Measurements from ENCODE around the gene MIER2.

MIER2 gene

DNA sequence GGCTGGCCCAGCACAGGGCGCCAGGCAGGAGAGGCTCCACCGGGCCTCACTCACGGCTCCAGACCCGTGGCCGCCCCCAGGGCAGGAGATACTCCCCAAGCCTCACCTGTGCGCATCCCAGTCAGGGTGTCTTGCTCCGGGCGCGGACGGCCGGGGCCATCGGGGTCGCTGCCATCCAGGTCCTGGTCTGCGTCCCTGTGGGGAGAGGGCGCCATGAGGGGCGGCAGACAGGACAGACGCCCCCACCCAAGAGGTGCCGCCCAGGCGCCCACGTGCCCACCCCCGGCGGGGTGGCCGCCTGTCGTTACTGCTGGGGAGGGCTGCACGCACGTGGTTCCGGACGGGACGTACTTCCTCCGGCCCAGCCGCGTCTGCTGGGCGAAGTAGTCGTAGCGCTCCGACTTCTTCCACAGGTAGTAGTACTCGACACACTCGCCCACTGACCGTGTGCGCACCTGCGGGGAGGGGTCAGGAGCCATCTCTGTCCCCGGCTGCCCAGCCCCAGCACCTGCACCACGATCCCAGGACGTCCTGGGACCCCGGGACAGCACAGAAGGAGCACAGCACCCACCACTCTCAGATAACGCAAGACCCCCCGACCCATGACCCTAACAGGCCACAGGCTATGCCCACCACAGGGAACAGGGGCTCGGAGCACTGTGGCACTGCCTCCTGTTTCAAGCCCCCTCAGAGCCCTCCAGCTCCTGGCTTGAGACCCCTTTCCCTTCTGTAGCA, 36.0 kb downstream of the MIER2 start:
- H3K4me3 ChIP-seq (ENCODE audit: low read length): no peak overlapping the region
- no peak overlapping the region for H3K27ac ChIP-seq (ENCODE audit: low read depth, low read length)
- H3K4me1 ChIP-seq (ENCODE audit: control insufficient read depth, low read length): no peaks in the 10 kb centered on the region
- no peak overlapping the region for H3K4me2 ChIP-seq (ENCODE audit: low read length)
- H3K79me2 ChIP-seq (ENCODE audit: control insufficient read depth, low read length): 0 out of 2 replicates have a peak, but pooled peaks cover 2% of the 10 kb centered on the region
- H3K36me3 ChIP-seq (ENCODE audit: control insufficient read depth, low read length): peaks cover 32% of the 10 kb centered on the region
- no peak for TF ChIP-seq EZH2phosphoT487 (IDR thresholded peaks at IDR 0.05; ENCODE audit: borderline replicate concordance, low read length)
- TF ChIP-seq, protein P1, sequence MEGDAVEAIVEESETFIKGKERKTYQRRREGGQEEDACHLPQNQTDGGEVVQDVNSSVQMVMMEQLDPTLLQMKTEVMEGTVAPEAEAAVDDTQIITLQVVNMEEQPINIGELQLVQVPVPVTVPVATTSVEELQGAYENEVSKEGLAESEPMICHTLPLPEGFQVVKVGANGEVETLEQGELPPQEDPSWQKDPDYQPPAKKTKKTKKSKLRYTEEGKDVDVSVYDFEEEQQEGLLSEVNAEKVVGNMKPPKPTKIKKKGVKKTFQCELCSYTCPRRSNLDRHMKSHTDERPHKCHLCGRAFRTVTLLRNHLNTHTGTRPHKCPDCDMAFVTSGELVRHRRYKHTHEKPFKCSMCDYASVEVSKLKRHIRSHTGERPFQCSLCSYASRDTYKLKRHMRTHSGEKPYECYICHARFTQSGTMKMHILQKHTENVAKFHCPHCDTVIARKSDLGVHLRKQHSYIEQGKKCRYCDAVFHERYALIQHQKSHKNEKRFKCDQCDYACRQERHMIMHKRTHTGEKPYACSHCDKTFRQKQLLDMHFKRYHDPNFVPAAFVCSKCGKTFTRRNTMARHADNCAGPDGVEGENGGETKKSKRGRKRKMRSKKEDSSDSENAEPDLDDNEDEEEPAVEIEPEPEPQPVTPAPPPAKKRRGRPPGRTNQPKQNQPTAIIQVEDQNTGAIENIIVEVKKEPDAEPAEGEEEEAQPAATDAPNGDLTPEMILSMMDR (IDR thresholded peaks at IDR 0.05; ENCODE audit: low read depth, low read length, poor library complexity, severe bottlenecking): no peak
- H3K9me3 ChIP-seq (ENCODE audit: control insufficient read depth, insufficient read depth, low read length): no peaks in the 10 kb centered on the region
- no peaks in the 10 kb centered on the region for H4K20me1 ChIP-seq (ENCODE audit: control insufficient read depth, insufficient read depth, low read depth, low read length)
- no peaks in the 10 kb centered on the region for H3K27me3 ChIP-seq (ENCODE audit: control insufficient read depth, low read length)
- H3K9me2 ChIP-seq (replicated peaks; ENCODE audit: control insufficient read depth, low read length): no peaks in the 10 kb centered on the region
- no peaks in the 10 kb centered on the region for H3F3A ChIP-seq (ENCODE audit: control insufficient read depth, insufficient read depth)

DNA sequence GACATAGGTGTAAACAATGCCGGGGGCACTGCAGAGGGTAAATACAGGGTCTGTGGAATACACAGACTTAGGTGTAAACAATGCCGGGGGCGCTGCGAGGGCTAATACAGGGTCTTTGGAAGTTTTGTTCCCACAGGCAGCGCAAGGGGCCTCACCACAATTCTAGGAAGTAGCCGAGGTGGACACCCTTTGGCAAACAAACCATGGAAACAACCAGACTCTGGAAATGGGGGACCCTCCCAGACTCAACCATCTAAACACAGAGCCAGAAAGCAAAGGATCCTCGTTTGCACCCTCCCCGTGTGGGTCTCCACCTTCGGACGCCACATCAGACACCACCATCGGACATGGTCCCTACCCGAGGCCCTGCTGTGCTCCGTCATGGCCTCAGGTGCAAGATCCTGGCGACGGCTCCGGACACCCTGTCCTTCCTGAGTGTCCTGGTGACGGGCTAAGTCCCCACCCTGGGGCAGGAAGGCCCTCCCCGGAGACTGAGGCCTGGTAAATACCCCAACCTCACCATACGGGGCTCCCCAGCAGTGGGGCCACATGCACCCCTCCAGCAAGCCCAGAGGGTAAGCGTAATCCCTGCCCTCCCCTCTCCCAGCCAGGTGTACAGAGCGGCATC, 36.7 kb downstream of the MIER2 start:
- Histone ChIP-seq H3K36me3 (ENCODE audit: control insufficient read depth, low read length) (peaks cover 32% of the 10 kb centered on the region), H3K27me3 (ENCODE audit: control insufficient read depth, low read length) (no peaks in the 10 kb centered on the region), H3K9me3 (ENCODE audit: control insufficient read depth, insufficient read depth, low read length) (no peaks in the 10 kb centered on the region), H3K27ac (ENCODE audit: low read depth, low read length) (no peak overlapping the region), H3K4me1 (ENCODE audit: control insufficient read depth, low read length) (no peaks in the 10 kb centered on the region), H3F3A (ENCODE audit: control insufficient read depth, insufficient read depth) (no peaks in the 10 kb centered on the region), H4K20me1 (ENCODE audit: control insufficient read depth, insufficient read depth, low read depth, low read length) (no peaks in the 10 kb centered on the region), H3K4me3 (ENCODE audit: low read length) (no peak overlapping the region), H3K9me2 (replicated peaks; ENCODE audit: control insufficient read depth, low read length) (no peaks in the 10 kb centered on the region), H3K4me2 (ENCODE audit: low read length) (no peak overlapping the region), H3K79me2 (ENCODE audit: control insufficient read depth, low read length) (0 out of 2 replicates have a peak, but pooled peaks cover 2% of the 10 kb centered on the region)
- TF ChIP-seq, protein P1 (IDR thresholded peaks at IDR 0.05; ENCODE audit: low read depth, low read length, poor library complexity, severe bottlenecking): no peak
- no peak for TF ChIP-seq EZH2phosphoT487 (IDR thresholded peaks at IDR 0.05; ENCODE audit: borderline replicate concordance, low read length)

- H3K9me3 ChIP-seq (ENCODE audit: control insufficient read depth, insufficient read depth, low read length): no peaks in the 10 kb centered on the region
- no peak overlapping the region for H3K4me2 ChIP-seq (ENCODE audit: low read length)
- peaks cover 32% of the 10 kb centered on the region for H3K36me3 ChIP-seq (ENCODE audit: control insufficient read depth, low read length)
- H3F3A ChIP-seq (ENCODE audit: control insufficient read depth, insufficient read depth): no peaks in the 10 kb centered on the region
- H3K27me3 ChIP-seq (ENCODE audit: control insufficient read depth, low read length): no peaks in the 10 kb centered on the region
- no peak for TF ChIP-seq EZH2phosphoT487 (IDR thresholded peaks at IDR 0.05; ENCODE audit: borderline replicate concordance, low read length)
- TF ChIP-seq, protein P1 (IDR thresholded peaks at IDR 0.05; ENCODE audit: low read depth, low read length, poor library complexity, severe bottlenecking): no peak
- no peaks in the 10 kb centered on the region for H3K4me1 ChIP-seq (ENCODE audit: control insufficient read depth, low read length)
- H3K4me3 ChIP-seq (ENCODE audit: low read length): no peak overlapping the region
- H3K9me2 ChIP-seq (replicated peaks; ENCODE audit: control insufficient read depth, low read length): no peaks in the 10 kb centered on the region
- no peak overlapping the region for H3K27ac ChIP-seq (ENCODE audit: low read depth, low read length)
- no peaks in the 10 kb centered on the region for H4K20me1 ChIP-seq (ENCODE audit: control insufficient read depth, insufficient read depth, low read depth, low read length)
- 0 out of 2 replicates have a peak, but pooled peaks cover 2% of the 10 kb centered on the region for H3K79me2 ChIP-seq (ENCODE audit: control insufficient read depth, low read length)
Measured at GRCh38 chr19:307111-307531, 37.5 kb downstream of the MIER2 start.
